HepG2 (cell line): ENCODE results near the gene DDX20. TPM values are rescaled to one million over a fixed set of nuclear protein-coding genes. Genes with fewer than 3 reads are reported as not detected.

ENCODE experiments used
- ATAC-seq: fragments of 200-7000 bp; cut with Tn5 transposase; 3 replicates; pipeline ENCODE4 v1.9.1; 2020; ENCODE audit warnings: mild to moderate bottlenecking, moderate library complexity
- BruUV-seq: library from RNA; stranded (reverse); fragments of 400-500 nt; replicated peaks from 2 replicates; lab custom pipeline; 2021; lab: Mats Ljungman, UMichigan
- CTCF ChIA-PET: fragments of 300-600 bp; formaldehyde crosslinking; extraction: SDS; loops from one replicate; lab custom pipeline; 2021; ENCODE audit warnings: low total read pairs, inconsistent platforms, low intra/inter-chr PET ratio; lab: Yijun Ruan, JAX
- POLR2A ChIA-PET: fragments of 350-600 bp; sonication (Branson Sonifier 250); formaldehyde crosslinking; loops from one replicate; lab custom pipeline; 2020; ENCODE audit warnings: antibody characterized with exemption, inconsistent platforms; lab: Yijun Ruan, JAX
- DNase-seq: peaks from one replicate; pipeline ENCODE4 v3.0.0-alpha.2; 2015; ENCODE audit warnings: low spot score
- FAIRE-seq: peaks from 3 replicates; lab custom pipeline; 2011; peaks lifted over from hg19 to GRCh38; lab: Jason Lieb, UNC
- H2AFZ ChIP-seq: one replicate; pipeline ENCODE4 v1.6.1; 2011; ENCODE audit warnings: low read length, inconsistent platforms
- H3K27ac ChIP-seq: fragments of 300-600 bp; 3 replicates; pipeline ENCODE4 v1.8.0; 2011; ENCODE audit warnings: mixed run types, mild to moderate bottlenecking, mixed read lengths, low read length, inconsistent platforms; ENCODE audit not compliant: insufficient read depth; ENCODE audit errors: extremely low read length
- H3K27me3 ChIP-seq, 2 experiments: fragments of 200-600 bp in 1 of 2; 2 replicates in 1 of 2; 3 replicates in 1 of 2; pipeline versions ENCODE4 v1.6.0 to v1.8.0; 2011; ENCODE audit warnings: low read length in 2 of 2, mild to moderate bottlenecking in 2 of 2, moderate library complexity in 2 of 2, inconsistent platforms in 1 of 2; ENCODE audit not compliant: insufficient read depth in 2 of 2, control insufficient read depth in 1 of 2
- H3K36me3 ChIP-seq, 2 experiments: fragments of 200-600 bp in 1 of 2; replicated peaks in 1 of 2; 2 replicates in 1 of 2; 3 replicates in 1 of 2; pipeline versions ENCODE4 v1.5.1 to v1.8.0; 2011; ENCODE audit warnings: low read length in 2 of 2, inconsistent platforms in 1 of 2; ENCODE audit not compliant: insufficient read depth in 2 of 2, control insufficient read depth in 1 of 2
- H3K4me1 ChIP-seq: 2 replicates; pipeline ENCODE4 v1.5.1; 2012; ENCODE audit warnings: low read length, inconsistent platforms; ENCODE audit not compliant: insufficient read depth
- H3K4me2 ChIP-seq: 2 replicates; pipeline ENCODE4 v1.6.0; 2011; ENCODE audit warnings: low read depth, low read length, inconsistent platforms
- H3K4me3 ChIP-seq, 3 experiments: fragments of 200-600 bp in 1 of 3; sonication (generic), shearing (Covaris generic) in 1 of 3; replicated peaks in 1 of 3; 2 replicates each; pipeline ENCODE4 v1.5.1; 2011 to 2016; ENCODE audit warnings: low read length in 3 of 3, inconsistent platforms in 2 of 3, low read depth in 2 of 3, mild to moderate bottlenecking in 2 of 3, control low read depth in 1 of 3, mixed read lengths in 1 of 3; ENCODE audit not compliant: insufficient read depth in 1 of 3
- H3K79me2 ChIP-seq: one replicate; pipeline ENCODE4 v1.6.1; 2011; ENCODE audit warnings: low read length, inconsistent platforms; ENCODE audit not compliant: insufficient read depth
- H3K9ac ChIP-seq: 2 replicates; pipeline ENCODE4 v1.6.0; 2011; ENCODE audit warnings: mild to moderate bottlenecking, low read depth, low read length, inconsistent platforms; ENCODE audit not compliant: insufficient read depth
- H3K9me3 ChIP-seq: 2 replicates; pipeline ENCODE4 v1.5.1; 2012; ENCODE audit warnings: mild to moderate bottlenecking, low read length
- H4K20me1 ChIP-seq: 2 replicates; pipeline ENCODE4 v1.6.0; 2011; ENCODE audit warnings: inconsistent platforms, mild to moderate bottlenecking, low read length, moderate library complexity; ENCODE audit not compliant: insufficient read depth
- KAT8 ChIP-seq: IDR thresholded peaks from 2 replicates; pipeline ENCODE4 v1.6.1; 2016; ENCODE audit warnings: missing genetic modification reagents, missing compliant biosample characterization
- NCOA1 ChIP-seq: sonication (generic); formaldehyde crosslinking; IDR thresholded peaks from 2 replicates; pipeline ENCODE4 v1.9.0; 2021; ENCODE audit warnings: missing genetic modification reagents
- SNAI1 ChIP-seq: sonication (generic); formaldehyde crosslinking; IDR thresholded peaks from 2 replicates; pipeline ENCODE4 v1.5.0; 2020; ENCODE audit warnings: mild to moderate bottlenecking, missing genetic modification reagents, borderline replicate concordance
- ZNF10 ChIP-seq: sonication (generic); formaldehyde crosslinking; IDR thresholded peaks from 2 replicates; pipeline ENCODE4 v1.4.0; 2020; ENCODE audit warnings: mild to moderate bottlenecking, low read depth, missing genetic modification reagents, borderline replicate concordance
- ZNF235 ChIP-seq: sonication (generic); formaldehyde crosslinking; IDR thresholded peaks from 2 replicates; pipeline ENCODE4 v1.8.1; 2023; ENCODE audit warnings: mild to moderate bottlenecking, missing genetic modification reagents, borderline replicate concordance
- ZNF354B ChIP-seq: sonication (generic); formaldehyde crosslinking; IDR thresholded peaks from 2 replicates; pipeline ENCODE4 v1.8.0; 2022; ENCODE audit warnings: mild to moderate bottlenecking, missing genetic modification reagents
- ZNF441 ChIP-seq: sonication (generic); formaldehyde crosslinking; IDR thresholded peaks from 2 replicates; pipeline ENCODE4 v1.7.0; 2021; ENCODE audit warnings: missing genetic modification reagents, borderline replicate concordance
- ZNF766 ChIP-seq: sonication (generic); formaldehyde crosslinking; IDR thresholded peaks from 2 replicates; pipeline ENCODE4 v1.5.0; 2020; ENCODE audit warnings: missing genetic modification reagents, borderline replicate concordance
- ZNF790 ChIP-seq: sonication (generic); formaldehyde crosslinking; IDR thresholded peaks from 2 replicates; pipeline ENCODE4 v1.8.0; 2022; ENCODE audit warnings: missing genetic modification reagents, mild to moderate bottlenecking, borderline replicate concordance
- in situ Hi-C: cut with HindIII; loops from 2 replicates; pipeline ENCODE4 v1.10.0; 2017; ENCODE audit warnings: low pct_unique_long_range_greater_than_20kb; ENCODE audit not compliant: extremely low pct_ligation_motif_present
- intact Hi-C: fragments of 100-400 bp; cut with micrococcal nuclease; formaldehyde crosslinking; loops from one replicate; pipeline ENCODE4 v1.10.0; 2022; ENCODE audit not compliant: unreplicated experiment
- polyA plus RNA-seq, 8 experiments: library from polyadenylated mRNA; depleted of rRNA in 3 of 8; stranded (reverse) in 7 of 8; unstranded in 1 of 8; fragments of >200 nt; fragmentation: Illumina TruSeq in 4 of 8; extraction: Trizol in 4 of 8; gene quantifications; 2 replicates each; pipeline versions ENCODE4 v1.2.1 to v1.2.3, GENCODE V29; 2011 to 2016; ENCODE audit warnings: low read depth in 4 of 8, missing spikeins in 1 of 8, mixed read lengths in 1 of 8; ENCODE audit not compliant: insufficient read depth in 1 of 8
- total RNA-seq, 5 experiments: library from RNA; depleted of rRNA; stranded (reverse); fragments of >200 nt; fragmentation: Illumina TruSeq; extraction: Trizol; gene quantifications; 2 replicates each; pipeline ENCODE4 v1.2.3, GENCODE V29; 2016; ENCODE audit warnings: low read depth in 1 of 5

DDX20 gene
- total and polyA plus RNA-seq, 2 of the 13 experiments (the other 11 are each of a cell fraction or from before 2014, with no cell fraction given) = 4.0 to 14.3 TPM

- Histone ChIP-seq H3K9ac (no peak overlapping the region), H2AFZ (no peak overlapping the region), H3K27ac (no peak overlapping the region), H3K4me3 (no peak overlapping the region), H3K4me1 (peaks cover 12% of the 10 kb centered on the region; the same call in 1 of the 2 replicates), H4K20me1 (no peaks in the 10 kb centered on the region), H3K27me3 (no peaks in the 10 kb centered on the region), H3K4me2 (no peak overlapping the region), H3K79me2 (no peaks in the 10 kb centered on the region), H3K36me3 (peaks cover 6 to 28% of the 10 kb centered on the region in 2 experiments), H3K9me3 (no peaks in the 10 kb centered on the region)
- POLR2A ChIA-PET = no interaction called here
- CTCF ChIA-PET = interaction anchor here (0.9 to 2.8 kb wide), 3 partner anchors 54 to 287 kb away, joined by 3 to 27 read pairs (median 3); no protein-coding TSS in a partner anchor
- TF ChIP-seq ZNF235 (CRISPR knock-in tag) (no peak), KAT8 (CRISPR knock-in tag) (no peak), NCOA1 (CRISPR knock-in tag) (no peak), ZNF10 (no peak), ZNF441 (CRISPR knock-in tag) (no peak), ZNF354B (CRISPR knock-in tag) (no peak), ZNF766 (CRISPR knock-in tag) (no peak), SNAI1 (CRISPR knock-in tag) (no peak), ZNF790 (CRISPR knock-in tag) (no peak)
- ATAC-seq = no peak
- in situ Hi-C loops (loop anchor here (5.0 kb wide), 1 partner anchor 286 kb away; no protein-coding TSS in a partner anchor), intact Hi-C loops (loop anchor here (1.0 kb wide), 3 partner anchors 21 to 287 kb away; no protein-coding TSS in a partner anchor)
- DNase-seq = no peak
- no TSS peak for BruUV-seq
- no peak for FAIRE-seq
These were observed 12.9 kb downstream of the DDX20 start for GRCh38 chr1:111768625-111769024.
